ENCODE data around the gene RAB44.
A peak's percentile ranks its signal among the peaks of the same experiment; 100 is the strongest.

Gene RAB44

DNA sequence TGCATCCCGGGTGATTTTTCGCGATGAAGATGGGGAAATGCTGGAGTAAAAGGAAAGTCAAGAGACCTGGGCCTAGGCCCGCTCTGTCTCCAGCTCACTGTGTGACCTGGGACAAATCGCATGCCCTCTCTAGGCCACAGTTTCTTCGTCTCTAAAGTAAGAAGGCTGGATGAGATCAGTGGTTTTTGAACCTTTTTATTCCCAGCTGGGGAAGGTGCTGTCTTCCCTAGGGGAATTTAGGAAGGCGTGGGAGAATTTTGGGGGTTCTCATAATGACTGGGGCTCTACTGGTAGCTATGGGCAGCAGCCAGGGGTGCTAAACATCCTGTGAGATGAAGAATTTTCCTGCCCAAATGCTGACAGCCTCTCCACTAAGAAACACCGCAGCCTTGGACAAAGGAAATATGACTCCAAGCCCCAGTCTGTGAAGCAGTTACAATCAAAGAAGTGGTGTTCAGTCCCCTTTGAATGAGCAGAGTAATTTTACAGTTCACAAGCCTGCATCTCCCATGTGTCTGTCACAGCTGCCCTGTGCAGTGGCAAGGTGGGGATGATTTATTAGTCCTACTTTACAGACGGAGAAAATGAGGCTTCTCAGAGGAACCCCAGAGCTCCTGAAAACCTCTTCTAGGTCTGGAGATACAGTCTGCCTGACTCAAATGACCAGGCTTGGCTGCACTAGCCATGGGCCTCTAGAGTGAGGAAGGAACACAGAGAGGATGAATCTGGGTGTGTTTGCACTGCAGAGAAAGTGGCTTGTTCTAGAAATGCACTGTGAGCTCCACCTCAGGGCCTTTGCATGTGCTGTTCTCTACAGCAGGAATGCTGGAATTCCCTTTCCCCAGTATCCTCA, 57.2 kb downstream of the RAB44 start:
- DNase-seq = no peak

DNA sequence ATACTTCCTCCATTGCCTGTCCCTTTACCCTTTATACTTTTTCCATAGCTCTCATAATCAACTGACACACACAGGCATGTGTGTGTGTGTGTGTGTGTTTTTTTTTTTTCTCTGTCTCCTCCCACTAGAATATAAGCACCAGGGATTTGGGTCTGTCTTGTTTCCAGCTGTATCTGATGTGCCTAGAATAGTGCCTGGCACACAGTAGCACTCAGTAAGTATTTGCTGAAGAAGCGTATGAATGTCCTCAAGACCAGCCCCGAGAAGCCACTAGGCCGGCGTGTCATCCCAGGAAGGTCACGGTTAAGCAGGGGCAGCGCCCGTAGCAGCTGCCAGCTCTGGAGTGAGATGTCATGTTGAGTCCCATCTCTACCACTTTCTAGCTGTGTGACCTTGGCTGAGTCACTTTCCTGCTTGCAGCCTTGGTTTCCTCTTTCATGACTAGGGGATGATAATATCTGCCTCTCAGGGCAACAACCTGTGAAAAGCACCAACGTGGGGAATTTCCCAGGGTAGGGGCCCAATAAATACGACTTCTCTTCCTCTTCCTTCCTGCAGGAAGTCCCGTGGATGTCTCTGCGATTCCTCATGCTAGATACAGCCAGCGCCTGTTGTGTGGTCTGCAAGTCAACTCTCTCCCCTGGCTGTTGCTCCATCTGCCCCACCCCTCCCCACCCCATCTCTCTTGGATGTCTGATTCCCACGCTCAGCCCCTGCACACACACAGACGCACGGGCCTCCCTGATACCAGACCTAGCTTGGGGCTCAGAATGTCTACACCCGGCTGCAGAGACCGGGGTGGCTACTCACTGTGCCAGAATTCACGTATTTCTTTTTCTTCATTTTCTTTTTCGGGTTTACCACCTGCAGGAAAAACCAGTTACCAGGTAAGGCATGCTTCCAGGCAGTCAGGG, 58.1 kb downstream of the RAB44 start:
- no peak for DNase-seq

DNA sequence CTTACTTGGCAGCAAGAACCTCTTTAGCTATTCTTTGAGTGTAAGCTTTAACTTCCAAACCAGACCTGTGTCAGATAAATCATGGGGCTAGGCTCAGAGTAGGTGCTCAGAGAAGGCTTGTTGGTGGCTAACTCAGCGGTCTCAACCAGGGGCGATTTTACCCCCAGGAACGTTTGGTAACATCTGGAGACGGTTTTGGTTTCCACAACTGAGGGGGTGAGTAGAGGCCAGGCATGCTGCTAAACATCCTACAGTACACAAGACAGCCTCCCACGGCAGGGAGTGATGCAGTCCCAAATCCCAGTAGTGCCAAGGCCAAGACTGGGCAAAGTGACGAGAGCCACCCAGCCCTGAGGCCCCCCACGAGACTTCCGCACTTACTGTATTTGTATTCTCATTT, 59.2 kb downstream of the RAB44 start:
- no peak for DNase-seq

DNA sequence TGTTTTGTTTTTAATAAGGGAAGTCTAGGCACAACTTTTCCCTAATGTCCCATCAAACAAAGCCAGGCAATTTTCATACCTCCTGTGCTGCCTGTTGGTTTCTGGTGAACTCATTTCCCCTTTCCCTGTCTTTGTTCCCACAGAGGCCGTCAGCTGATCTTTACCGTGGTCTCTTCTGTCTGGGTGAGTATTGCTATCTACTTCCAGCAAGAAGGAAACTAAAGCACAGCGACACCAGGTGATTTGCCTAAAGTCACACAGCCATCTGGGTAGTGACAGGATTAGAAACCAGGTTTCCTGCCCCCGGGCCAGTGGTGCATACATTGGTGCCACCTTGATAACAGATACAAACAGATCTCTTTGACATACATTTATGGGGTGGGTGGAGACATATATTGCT, 59.6 kb downstream of the RAB44 start:
- DNase-seq = no peak

DNA sequence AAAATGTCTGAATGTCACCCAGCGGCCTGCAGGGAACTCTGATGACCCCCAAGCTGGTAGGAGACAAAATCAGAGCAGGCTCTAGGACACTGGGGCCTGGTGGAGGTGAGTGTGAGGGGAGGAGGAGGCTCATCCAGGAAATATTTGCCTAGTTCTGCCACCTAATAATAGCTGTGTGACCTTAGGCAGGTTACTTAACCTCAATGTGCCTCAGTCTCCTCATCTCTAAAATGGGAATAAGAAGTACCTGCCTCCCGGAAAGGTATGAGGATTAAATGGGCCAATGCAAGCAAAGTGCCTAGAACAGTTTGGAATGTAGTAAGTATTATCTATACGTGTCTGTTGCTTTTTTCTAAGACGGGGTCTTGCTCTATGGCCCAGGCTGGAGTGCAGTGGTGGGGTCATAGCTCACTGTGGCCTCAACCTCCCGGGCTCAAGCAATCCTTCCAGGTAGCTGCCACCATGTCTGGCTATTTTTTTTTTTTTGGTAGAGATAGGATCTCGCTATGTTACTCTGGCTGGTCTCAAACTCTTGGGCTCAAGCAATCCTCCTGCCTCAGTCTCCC, 60.4 kb downstream of the RAB44 start:
- no peak for DNase-seq

DNA sequence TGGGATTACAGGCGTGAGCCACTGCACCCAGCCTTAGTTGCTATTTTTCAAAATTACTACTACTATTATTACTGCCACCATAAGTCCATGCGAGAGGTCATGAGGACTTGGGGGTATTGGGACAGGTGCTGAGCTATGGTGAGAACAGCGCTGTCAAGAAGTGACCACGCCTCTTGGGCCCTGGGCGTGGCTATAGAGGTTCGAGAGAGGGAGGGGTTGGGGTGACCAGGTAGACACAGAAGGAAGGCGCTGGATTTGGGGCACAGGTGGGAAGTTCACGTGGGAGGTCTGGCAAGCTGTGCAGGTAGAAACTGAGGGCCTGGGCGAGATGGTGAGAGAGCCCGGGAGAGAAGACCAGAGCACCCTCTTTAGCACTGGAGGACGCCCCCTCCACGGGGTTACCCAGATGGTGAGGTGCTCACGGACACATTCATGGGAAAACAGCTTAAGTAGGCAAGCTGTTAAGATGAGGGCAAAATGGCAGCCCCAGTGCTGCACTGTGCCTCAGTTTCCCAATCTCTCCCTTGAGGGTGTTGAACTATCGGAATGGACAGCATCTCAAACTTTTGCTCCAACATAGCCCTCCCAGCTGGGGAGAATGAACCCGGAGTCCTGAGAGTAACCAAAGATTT, 61.0 kb downstream of the RAB44 start:
- DNase-seq = no peak

DNA sequence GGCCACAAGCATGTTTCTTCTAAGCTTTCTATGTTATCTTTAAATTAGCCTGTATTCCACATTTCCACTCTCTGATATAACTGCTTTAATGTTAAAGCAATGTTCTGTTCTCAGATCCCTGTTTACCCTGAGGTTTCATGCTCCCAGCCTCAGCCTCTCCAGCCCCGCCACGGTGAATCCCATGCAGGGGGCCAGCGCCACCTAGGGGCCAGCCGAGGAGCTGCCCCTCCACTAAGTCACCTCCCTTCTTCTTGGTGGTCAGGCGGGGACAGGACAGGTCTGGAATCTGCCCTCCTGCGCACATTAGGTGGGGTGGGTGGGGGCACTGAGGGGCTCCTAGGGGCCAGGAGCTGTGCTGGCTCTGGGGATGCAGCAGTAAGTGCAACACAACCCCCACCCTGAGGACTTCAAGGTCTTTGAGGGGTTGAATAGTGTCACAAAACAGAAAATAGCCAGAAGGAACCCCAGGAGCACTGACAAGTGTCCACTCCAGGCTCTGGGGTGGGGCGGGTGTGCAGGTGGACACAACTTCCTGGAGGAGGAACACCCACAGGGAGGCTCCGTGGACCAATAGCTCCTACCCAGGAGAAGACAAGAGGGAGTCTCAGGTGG, 61.6 kb downstream of the RAB44 start:
- DNase-seq = no peak

DNA sequence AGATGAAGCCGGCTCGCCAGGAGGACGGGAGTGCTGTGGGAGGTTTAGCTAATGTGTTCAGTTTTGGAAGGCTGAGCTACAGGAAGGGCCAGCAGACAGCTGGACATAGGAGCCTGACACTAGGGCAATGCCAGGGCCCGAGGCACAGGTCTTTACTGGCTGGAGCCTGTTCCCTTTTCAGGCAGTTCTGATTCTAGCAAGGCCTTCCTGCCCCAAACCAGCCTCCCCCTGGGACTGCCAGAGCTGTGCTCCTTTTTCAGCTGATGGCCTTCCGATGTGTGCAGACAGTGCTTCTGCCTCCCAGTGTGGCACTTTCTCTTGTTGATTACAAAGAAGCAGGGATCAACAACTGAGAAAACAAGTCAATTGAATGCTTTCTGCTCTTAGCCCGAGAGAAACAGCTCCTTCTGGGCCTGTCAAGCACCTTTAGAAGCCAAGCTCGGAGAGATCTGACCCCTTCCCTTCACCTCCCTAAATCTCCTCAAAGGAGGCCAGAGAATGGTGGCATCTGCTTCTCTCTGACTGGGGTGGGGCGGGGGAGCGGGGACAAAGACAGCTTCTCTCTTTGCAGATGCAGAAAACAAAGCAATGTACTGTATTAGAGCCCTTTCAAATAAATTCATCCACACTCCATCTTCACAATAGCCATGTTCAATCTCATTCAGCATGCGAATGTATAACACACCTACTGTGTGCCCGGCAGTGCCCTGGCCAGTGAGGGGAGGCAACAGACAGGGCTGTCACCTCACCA, 63.2 kb downstream of the RAB44 start:
- DNase-seq = no peak

DNA sequence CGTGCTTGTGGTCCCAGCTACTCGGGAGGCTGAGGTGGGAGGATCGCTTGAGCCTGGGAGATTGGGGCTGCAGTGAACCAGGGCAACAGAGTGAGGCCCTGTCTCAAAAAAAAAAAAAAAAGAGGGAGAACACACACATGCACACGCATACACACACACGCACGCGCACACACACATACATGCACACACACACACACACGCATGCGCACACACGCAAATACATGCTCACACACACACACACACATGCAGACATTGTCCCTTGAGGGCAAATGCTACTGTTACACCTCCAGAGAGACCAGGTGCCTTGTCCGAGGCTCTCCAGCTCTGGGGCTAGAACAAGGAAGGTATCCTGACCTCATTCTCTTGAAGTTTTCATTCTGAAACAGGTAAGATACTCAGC, 64.5 kb downstream of the RAB44 start:
- no peak for DNase-seq

DNA sequence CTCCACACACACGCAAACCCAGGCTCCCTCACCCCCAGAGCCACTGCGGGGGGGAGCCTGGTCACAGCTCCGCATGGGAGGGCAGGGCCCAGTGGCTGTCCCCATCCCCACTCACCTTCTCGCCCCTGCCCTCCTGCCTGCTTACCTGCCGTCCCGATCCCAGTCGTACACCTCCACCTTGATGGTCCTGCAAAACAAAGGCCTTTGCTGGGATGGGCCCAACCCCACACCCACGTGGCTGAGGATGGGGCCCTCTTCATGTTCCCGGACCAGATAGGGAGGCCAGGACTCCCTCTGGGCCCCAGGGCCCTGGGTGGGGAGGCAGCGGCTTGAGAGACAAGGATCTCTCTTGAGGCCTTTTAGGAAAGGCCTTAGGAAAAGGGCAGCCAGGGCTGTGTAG, 67.6 kb downstream of the RAB44 start:
- DNase-seq = no peak

DNA sequence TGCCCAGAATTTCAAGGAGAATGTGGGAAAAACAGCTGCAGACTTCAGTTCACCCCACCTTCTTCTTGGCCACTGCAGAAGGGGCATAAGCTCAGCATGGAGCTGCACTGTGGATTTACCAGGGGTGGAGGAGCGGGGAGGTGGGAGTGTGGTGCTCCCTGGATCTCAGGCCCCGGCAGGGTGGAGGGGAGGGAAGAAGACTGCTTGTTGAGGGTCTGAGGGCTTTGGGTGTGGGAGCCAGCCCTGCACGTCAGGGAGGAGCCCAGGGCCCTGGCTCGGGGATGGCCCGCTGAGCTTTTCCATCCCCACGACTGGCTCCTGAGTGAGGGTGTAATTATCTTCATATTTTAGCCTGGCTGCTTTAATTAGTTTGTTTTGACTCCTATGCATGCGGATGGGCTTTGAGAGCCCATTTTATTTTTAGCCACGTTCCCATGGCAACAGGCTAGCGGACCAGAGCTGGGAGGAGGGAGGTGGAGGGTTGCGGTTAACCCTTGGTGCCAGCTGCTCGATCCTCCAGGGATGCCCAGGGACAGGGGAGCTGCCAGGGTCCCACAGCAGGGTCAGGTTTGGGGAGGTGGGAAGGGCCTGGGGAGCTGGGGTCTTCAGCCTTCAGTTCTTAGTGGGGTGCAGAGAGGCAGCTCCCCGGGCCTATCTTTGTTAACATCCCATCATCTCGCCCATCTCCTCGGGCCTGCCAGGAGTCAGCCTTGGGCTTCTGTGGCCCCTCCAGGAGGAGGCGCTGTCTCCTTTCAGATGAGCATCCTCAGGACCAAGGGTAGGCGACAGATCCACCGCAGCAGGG, 68.2 kb downstream of the RAB44 start:
- DNase-seq = peak; percentile 73

DNA sequence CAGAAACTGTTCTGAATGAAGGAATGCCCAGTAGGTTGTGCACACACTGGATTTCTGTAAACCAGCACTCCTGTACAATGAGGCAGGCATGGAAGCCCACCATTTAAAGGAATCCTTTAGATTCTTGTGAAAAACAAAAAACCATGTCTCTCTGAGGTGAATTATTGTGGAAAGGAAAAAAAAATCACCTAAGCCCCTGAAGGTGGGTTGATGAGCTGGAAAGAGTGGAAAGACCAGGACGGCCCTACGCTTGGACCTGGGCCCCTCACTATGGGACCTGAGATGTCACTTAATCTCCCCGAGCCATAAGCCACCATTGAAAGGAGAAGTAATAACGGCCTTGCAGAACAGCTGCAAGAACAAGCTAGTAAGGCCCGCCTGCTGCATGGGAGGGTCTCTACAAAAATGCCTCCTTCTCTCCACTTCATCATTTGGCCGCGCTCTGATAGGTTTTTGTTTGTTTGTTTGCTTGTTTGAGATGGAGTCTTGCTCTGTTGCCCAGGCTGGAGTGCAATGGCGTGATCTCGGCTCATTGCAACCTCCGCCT, 68.8 kb downstream of the RAB44 start:
- DNase-seq = no peak

DNA sequence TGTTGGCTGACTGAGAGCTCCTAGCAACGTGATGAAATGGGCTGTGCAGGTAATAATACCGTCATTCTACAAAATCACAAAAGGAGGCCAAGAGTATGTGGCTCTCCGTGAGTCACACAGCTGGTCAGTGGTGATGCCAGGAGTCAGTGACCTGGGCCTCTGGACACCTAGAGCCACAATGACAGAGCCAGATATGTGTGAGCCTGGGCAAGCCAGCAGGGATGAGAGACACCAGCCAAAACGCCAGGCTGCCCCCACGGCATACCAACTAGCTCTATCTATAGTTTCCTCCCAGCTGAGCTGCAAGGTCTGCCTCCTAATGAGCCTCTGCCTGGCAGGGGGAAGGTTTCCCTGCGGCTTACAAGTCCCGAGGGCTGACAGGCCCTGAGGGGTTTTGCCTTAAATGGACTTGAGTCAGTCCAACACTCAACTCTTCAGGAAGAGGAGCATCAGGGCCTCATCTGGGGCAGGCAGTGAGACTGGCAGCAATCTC, 71.6 kb downstream of the RAB44 start:
- DNase-seq = no peak

DNA sequence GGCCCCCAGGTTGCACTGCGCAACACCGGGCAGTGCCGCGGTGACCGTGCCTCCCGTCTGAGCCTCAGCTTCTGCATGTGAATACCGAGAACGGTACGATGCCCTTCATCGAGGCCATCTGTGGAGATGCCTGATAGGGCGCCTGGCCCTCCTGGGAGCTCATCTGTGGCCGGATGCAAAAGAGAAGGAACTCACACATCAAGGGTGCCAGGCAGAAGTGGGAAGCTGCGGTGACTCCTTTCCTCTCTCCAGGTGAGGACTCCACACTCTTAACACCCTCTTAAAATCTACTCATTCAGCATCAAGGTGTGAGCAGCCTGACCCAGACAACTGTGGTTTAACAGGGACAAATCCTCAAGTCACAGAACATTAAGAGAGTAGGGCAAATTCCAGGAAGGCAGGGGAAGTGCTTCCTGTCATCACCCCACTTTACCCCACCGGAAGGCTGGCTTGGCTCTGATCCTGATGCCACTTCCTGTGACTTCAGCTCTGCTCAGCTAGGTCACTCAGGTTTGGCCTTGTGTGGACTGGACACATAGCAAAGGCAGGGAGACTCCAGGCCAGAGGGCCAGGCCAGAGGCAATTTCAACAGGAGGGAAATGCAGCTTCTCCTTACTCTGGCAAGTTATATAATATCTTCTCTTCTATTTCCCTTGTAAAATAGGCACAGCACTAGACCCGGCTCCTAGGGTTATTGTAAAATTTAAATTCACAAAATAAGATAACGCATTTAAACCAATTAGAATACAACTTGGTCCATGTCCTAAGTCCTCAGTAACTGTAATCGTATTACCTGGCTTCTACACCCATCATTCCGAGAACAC, 72.3 kb downstream of the RAB44 start:
- DNase-seq = no peak

DNA sequence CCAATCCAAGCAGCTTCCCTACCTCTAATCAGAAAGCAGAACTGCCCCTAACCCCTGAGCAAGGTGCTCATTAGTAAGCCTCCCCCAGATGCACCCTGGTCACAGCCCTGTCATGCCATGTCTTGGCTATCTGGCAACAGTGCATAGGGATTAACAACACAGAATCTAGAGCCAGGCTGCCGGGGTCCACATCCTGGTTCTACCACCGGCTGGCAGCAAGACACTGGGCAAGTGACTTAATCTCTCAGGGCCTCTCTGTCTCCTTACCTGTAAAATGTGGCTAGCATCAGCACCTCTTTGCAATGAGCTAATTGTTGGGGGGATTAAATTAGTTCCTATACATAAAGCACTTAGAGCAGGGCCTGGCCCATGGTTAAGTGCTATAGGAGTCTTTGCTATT, 73.5 kb downstream of the RAB44 start:
- no peak for DNase-seq

DNA sequence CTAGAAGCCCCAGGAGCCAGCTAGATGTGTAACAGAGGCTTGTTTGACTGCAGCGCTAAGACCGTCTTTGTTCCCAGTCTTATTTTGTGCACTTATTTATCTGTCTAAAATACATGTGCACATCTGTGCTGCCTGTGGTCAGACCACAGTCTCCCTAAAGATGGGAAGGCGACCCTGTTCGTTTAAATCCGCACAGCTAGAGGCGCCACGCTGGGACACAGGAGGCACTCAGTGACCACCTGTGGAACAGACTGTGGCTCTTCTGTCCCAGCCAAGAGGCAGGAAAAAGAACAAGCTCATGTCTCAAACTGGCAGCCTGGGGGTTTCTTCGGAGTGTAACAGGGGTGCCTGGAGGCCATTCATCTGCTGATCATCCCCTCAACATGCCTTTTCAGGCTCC, 74.8 kb downstream of the RAB44 start:
- DNase-seq = no peak

DNA sequence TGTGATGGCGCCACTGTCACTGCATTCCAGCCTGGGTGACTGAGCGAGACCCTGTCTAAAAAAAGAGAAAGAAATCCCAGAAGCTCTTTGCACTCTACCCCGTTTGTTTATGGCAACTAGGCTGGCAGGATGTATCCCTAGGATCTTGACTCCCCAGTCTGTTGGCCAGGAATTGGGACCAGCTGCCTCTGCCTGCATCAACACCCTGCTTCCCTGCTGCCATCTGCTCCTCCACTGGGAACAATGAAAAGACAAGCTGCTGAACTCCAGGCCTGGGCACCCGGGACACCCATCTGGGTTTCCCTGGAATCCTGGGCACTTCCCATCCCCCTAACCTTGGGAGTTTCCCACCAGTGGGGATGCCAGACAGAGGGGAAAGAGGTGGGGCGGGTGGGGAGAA, 76.7 kb downstream of the RAB44 start:
- DNase-seq = no peak

DNA sequence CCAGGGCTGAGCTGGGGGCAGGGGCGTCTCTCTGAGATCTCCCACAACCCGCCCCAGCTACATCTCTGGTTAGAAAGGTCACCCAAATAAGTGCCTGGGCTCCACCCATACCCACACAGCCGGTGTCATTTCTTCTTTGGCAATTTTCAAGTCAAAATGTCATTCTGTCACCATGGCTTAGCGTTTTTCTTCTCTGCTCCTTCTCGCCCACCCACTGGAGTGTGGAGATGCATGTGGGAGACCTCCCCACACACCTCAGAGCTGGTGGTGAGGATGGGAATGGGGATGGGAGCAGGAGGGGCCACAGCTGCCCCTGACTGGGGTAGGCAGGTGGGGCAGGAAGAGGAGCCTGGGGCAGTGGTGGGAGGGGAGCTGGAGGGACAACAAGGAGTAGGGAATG, 78.5 kb downstream of the RAB44 start:
- no peak for DNase-seq

DNA sequence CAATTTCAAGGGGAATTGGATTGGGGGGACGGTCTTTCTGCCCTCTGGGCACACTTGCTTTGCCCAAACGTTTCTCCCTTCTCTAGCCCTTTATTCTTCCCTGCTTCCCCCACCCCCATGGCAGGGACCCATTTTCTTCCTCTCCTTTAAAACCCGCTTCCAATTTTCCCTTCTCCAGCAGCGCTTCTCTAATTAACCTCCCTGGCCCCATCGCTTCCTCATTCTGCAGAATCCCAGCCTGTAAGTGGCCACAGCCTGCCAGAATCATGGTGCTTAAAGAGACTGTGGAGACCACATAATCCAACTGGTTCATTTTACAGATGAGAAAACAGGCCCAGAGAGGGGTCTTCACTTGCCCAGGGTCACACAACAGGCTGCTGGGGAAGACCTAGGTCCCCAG, 80.2 kb downstream of the RAB44 start:
- no peak for DNase-seq

DNA sequence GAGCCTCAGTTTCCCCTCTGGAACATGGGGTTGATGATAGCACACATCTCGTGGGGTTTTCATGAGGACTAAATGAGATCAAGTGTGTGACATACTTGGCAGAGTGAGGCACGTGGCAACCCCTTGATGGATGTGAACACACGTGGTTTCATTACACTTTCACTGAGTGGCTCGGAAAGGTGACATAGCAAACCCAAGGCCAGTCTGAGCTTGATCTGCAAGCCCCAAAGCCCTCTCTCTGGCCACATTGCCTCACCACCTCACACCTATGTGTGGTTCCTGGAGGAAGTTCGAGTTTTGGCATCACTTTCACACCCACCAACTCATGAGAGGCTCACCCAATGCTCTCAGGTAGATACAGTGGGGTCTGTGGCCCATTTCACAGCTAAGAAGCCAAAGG, 81.6 kb downstream of the RAB44 start:
- DNase-seq = no peak
